ENCODE results near the gene DNAI7. TPM values are rescaled to one million over a fixed set of nuclear protein-coding genes. Genes with fewer than 3 reads are reported as not detected.
A peak's percentile ranks its signal among the peaks of the same experiment; 100 is the strongest.

The DNAI7 gene
- polyA plus RNA-seq, 3 donors, result not detected

- Histone ChIP-seq H3K9me3 (replicated peaks in 1 of 2; ENCODE audit: control insufficient read depth in 1 of 2, insufficient read depth in 1 of 2, low read length in 2 of 2) (no peaks in the 10 kb centered on the region), H4K20me1 (ENCODE audit: insufficient read depth, low read length) (peaks cover 38% of the 10 kb centered on the region), H3K4me1 (ENCODE audit: control insufficient read depth in 1 of 2, insufficient read depth in 2 of 2, low read length in 2 of 2) (peaks cover 32 to 49% of the 10 kb centered on the region in 2 donors), H3K36me3 (replicated peaks in 1 of 2; ENCODE audit: control insufficient read depth in 1 of 2, insufficient read depth in 2 of 2, low read length in 2 of 2) (peaks cover 21 to 66% of the 10 kb centered on the region in 2 donors), H3K27ac (ENCODE audit: low read depth in 1 of 2, low read length in 2 of 2) (peak overlapping the region in 1 of 2 donors; percentile 79), H3K27me3 (ENCODE audit: control insufficient read depth in 2 of 2, insufficient read depth in 2 of 2, low read length in 2 of 2) (no peaks in the 10 kb centered on the region), H2AFZ (ENCODE audit: insufficient read depth, low read depth, low read length, poor library complexity, severe bottlenecking) (no peak overlapping the region), H3K9ac (ENCODE audit: insufficient read depth, low read length, poor library complexity, severe bottlenecking) (no peak overlapping the region), H3K4me2 (replicated peaks; ENCODE audit: extremely low read depth, low read length, poor library complexity, severe bottlenecking) (no peak overlapping the region), H3K4me3 (replicated peaks in 1 of 3; ENCODE audit: low read depth in 2 of 3, low read length in 3 of 3) (no peak overlapping the region), H3K79me2 (ENCODE audit: insufficient read depth, low read length) (peaks cover 13% of the 10 kb centered on the region)
- WGBS (ENCODE audit: insufficient coverage), result 67% methylated on average over 3 of the region's 3 CpGs
- no peak for DNase-seq
- intact Hi-C loops (cut with micrococcal nuclease), result loop anchor here in 1 of 2 donors (10.0 kb wide), 1 partner anchor 79 kb away; no protein-coding TSS in a partner anchor
- H3K36me3 Mint-ChIP-seq, result peaks cover 55 to 57% of the 10 kb centered on the region in 2 donors
- H3K9me3 Mint-ChIP-seq, result no peaks in the 10 kb centered on the region
- H3K4me1 Mint-ChIP-seq, result peaks cover 42% of the 10 kb centered on the region
- no peak for TF ChIP-seq CTCF (IDR thresholded peaks at IDR 0.05)
- peak overlapping the region in 2 of 7 donors; percentile 55 to 62 for H3K27ac Mint-ChIP-seq
- H3K27me3 Mint-ChIP-seq (ENCODE audit: low read depth in 3 of 3), result peaks cover 0 to 1% (median 0%) of the 10 kb centered on the region in 3 donors
- no peak overlapping the region for H3K4me3 Mint-ChIP-seq
Measured at GRCh38 chr12:25074113-25074512, 120.8 kb downstream of the DNAI7 start.

GRCh38 chr12:25072906-25073650 lies 121.9 kb downstream of the DNAI7 start:
- H3K9me3 ChIP-seq (replicated peaks in 1 of 2; ENCODE audit: control insufficient read depth in 1 of 2, insufficient read depth in 1 of 2, low read length in 2 of 2), result no peaks in the 10 kb centered on the region
- Mint-ChIP-seq H3K27me3 (ENCODE audit: low read depth in 3 of 3) (peaks cover 0 to 1% (median 0%) of the 10 kb centered on the region in 3 donors), H3K9me3 (no peaks in the 10 kb centered on the region), H3K4me3 (peak overlapping the region in 1 of 2 donors; percentile 33), H3K27ac (peak overlapping the region; percentile 6 to 89 (median 74)), H3K4me1 (peaks cover 46% of the 10 kb centered on the region), H3K36me3 (peaks cover 60 to 62% of the 10 kb centered on the region in 2 donors)
- DNase-seq, result peak; percentile 32 to 60 (median 52)
- WGBS (ENCODE audit: insufficient coverage), result 14% methylated on average over 1 of the region's 4 CpGs
- no peak overlapping the region for H2AFZ ChIP-seq (ENCODE audit: insufficient read depth, low read depth, low read length, poor library complexity, severe bottlenecking)
- H3K27ac ChIP-seq (ENCODE audit: low read depth in 1 of 2, low read length in 2 of 2), result peak overlapping the region in 1 of 2 donors; percentile 79
- H4K20me1 ChIP-seq (ENCODE audit: insufficient read depth, low read length), result peaks cover 41% of the 10 kb centered on the region
- intact Hi-C loops (cut with micrococcal nuclease), result loop anchor here in 1 of 2 donors (10.0 kb wide), 1 partner anchor 78 kb away; no protein-coding TSS in a partner anchor
- peaks cover 13% of the 10 kb centered on the region for H3K79me2 ChIP-seq (ENCODE audit: insufficient read depth, low read length)
- peak overlapping the region; percentile 59 for H3K4me2 ChIP-seq (replicated peaks; ENCODE audit: extremely low read depth, low read length, poor library complexity, severe bottlenecking)
- TF ChIP-seq CTCF (IDR thresholded peaks at IDR 0.05), result no peak
- peaks cover 26 to 68% of the 10 kb centered on the region in 2 donors for H3K36me3 ChIP-seq (replicated peaks in 1 of 2; ENCODE audit: control insufficient read depth in 1 of 2, insufficient read depth in 2 of 2, low read length in 2 of 2)
- peak overlapping the region in 1 of 3 experiments; percentile 39 for H3K4me3 ChIP-seq (replicated peaks in 1 of 3; ENCODE audit: low read depth in 2 of 3, low read length in 3 of 3)
- H3K9ac ChIP-seq (ENCODE audit: insufficient read depth, low read length, poor library complexity, severe bottlenecking), result no peak overlapping the region
- peaks cover 32 to 49% of the 10 kb centered on the region in 2 donors for H3K4me1 ChIP-seq (ENCODE audit: control insufficient read depth in 1 of 2, insufficient read depth in 2 of 2, low read length in 2 of 2)
- H3K27me3 ChIP-seq (ENCODE audit: control insufficient read depth in 2 of 2, insufficient read depth in 2 of 2, low read length in 2 of 2), result no peaks in the 10 kb centered on the region

All from CD14-positive monocyte (primary cell).